ENCODE data around the gene DYSF.

The DYSF gene

GRCh38 chr2:71550801-71551630 lies 97.7 kb downstream of the DYSF start:
- FAIRE-seq (no peak), DNase-seq (ENCODE audit: insufficient read length) (no peak)
- TF ChIP-seq POLR2A (IDR thresholded peaks at IDR 0.05; ENCODE audit: low read depth, low read length) (no peak), TAF1 (IDR thresholded peaks at IDR 0.05; ENCODE audit: borderline replicate concordance, low read depth, low read length) (no peak), POLR2AphosphoS5 (IDR thresholded peaks at IDR 0.05; ENCODE audit: low read depth, low read length) (no peak)

DNA sequence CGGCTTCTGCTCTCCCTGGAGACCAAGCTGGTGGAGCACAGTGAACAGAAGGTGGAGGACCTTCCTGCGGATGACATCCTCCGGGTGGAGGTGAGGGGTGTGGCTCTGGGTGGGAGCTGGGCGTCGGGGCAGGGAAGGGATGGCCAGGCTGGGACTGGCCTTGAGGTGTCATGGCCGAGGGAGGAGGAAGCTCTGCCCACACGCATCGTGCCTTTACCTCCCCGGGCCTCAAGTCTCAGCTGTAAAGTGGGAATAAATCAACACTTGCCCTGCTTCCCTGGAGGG lies 98.2 kb downstream of the DYSF start:
- DNase-seq (ENCODE audit: insufficient read length) (no peak), FAIRE-seq (no peak)
- TF ChIP-seq POLR2AphosphoS5 (IDR thresholded peaks at IDR 0.05; ENCODE audit: low read depth, low read length) = no peak
- TF ChIP-seq TAF1 (IDR thresholded peaks at IDR 0.05; ENCODE audit: borderline replicate concordance, low read depth, low read length) = no peak
- TF ChIP-seq POLR2A (IDR thresholded peaks at IDR 0.05; ENCODE audit: low read depth, low read length) = no peak

DNA sequence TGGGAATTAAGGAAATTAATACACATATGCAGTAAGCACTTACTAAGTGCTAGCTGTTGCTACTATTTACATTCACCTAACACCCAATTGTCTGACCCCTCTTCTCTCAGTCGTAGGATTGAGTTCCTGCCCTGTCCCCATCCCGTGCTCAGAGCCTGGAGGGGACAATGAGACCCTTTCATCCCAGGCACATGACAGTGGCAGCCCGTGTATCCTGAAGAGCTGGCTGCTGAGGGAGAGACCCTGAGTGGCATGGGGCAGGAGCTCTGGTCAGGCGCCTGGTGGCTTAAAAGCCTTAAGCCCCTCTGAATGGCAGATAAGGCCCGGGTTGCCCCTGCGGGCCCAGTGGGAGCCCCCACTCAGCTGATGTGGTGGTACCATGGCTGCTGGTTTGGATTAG lies 99.0 kb downstream of the DYSF start:
- no peak for TF ChIP-seq TAF1 (IDR thresholded peaks at IDR 0.05; ENCODE audit: borderline replicate concordance, low read depth, low read length)
- TF ChIP-seq POLR2AphosphoS5 (IDR thresholded peaks at IDR 0.05; ENCODE audit: low read depth, low read length) = no peak
- TF ChIP-seq POLR2A (IDR thresholded peaks at IDR 0.05; ENCODE audit: low read depth, low read length) = no peak
- DNase-seq (ENCODE audit: insufficient read length) (no peak), FAIRE-seq (no peak)

DNA sequence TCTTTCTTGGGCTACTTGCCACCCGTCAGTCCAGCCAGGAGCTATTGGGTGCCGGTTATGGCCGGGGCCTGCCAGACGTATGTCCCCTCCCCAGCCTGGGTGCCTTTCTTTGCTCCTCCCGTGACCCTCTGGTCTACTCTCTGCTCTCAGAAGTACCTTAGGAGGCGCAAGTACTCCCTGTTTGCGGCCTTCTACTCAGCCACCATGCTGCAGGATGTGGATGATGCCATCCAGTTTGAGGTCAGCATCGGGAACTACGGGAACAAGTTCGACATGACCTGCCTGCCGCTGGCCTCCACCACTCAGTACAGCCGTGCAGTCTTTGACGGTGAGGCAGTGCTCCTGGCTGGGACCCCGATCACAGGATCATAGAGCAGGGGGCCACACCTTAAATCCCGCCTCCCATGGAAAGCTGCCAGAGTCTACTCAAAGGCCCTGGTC lies 99.5 kb downstream of the DYSF start:
- DNase-seq (ENCODE audit: insufficient read length) (no peak), FAIRE-seq (no peak)
- TF ChIP-seq TAF1 (IDR thresholded peaks at IDR 0.05; ENCODE audit: borderline replicate concordance, low read depth, low read length) (no peak), POLR2AphosphoS5 (IDR thresholded peaks at IDR 0.05; ENCODE audit: low read depth, low read length) (no peak)

- FAIRE-seq (no peak), DNase-seq (ENCODE audit: insufficient read length) (no peak)
- TF ChIP-seq POLR2AphosphoS5 (IDR thresholded peaks at IDR 0.05; ENCODE audit: low read depth, low read length) = no peak
- TF ChIP-seq TAF1 (IDR thresholded peaks at IDR 0.05; ENCODE audit: borderline replicate concordance, low read depth, low read length) = no peak
- TF ChIP-seq POLR2A (IDR thresholded peaks at IDR 0.05; ENCODE audit: low read depth, low read length) = no peak
Observed at GRCh38 chr2:71554028-71554705, 100.8 kb downstream of the DYSF start.

- DNase-seq (ENCODE audit: insufficient read length) (no peak), FAIRE-seq (no peak)
- TF ChIP-seq POLR2AphosphoS5 (IDR thresholded peaks at IDR 0.05; ENCODE audit: low read depth, low read length) = no peak
- TF ChIP-seq TAF1 (IDR thresholded peaks at IDR 0.05; ENCODE audit: borderline replicate concordance, low read depth, low read length) = no peak
- TF ChIP-seq POLR2A (IDR thresholded peaks at IDR 0.05; ENCODE audit: low read depth, low read length) = no peak
Observed at GRCh38 chr2:71554706-71555056, 101.3 kb downstream of the DYSF start.

DNA sequence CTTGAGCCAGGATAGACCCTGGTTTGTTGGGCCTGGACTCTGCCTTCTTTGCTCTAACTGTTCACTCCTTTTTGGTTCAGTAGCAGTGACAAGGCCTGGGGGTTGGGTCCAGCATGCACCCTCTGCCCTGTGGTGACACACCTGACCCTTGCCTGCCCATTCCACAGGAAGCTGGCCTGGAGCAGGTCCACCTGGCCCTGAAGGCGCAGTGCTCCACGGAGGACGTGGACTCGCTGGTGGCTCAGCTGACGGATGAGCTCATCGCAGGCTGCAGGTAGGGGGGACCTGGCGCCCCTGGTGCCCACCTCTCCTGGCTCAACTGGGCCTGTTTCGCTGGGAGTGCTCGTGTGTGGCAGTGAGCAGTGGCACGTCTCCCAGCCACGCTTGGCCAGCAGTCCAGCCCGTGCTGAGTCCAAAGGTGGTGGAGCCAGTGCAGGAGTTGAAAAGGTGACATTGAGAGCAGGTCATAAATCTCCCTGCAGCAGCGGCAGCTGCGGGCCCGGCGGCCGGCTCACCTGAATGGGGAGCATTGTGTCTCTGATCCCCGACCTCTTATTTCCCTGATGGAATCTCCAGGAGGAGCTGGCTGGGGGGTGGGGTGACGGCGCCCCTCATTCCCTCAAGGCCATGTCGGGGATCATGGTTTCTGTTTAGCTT lies 102.6 kb downstream of the DYSF start:
- TF ChIP-seq TAF1 (IDR thresholded peaks at IDR 0.05; ENCODE audit: borderline replicate concordance, low read depth, low read length) (no peak), POLR2AphosphoS5 (IDR thresholded peaks at IDR 0.05; ENCODE audit: low read depth, low read length) (no peak), POLR2A (IDR thresholded peaks at IDR 0.05; ENCODE audit: low read depth, low read length) (no peak)
- FAIRE-seq = no peak
- DNase-seq (ENCODE audit: insufficient read length) = no peak

GRCh38 chr2:71556692-71557250 lies 103.4 kb downstream of the DYSF start:
- TF ChIP-seq TAF1 (IDR thresholded peaks at IDR 0.05; ENCODE audit: borderline replicate concordance, low read depth, low read length) (no peak), POLR2AphosphoS5 (IDR thresholded peaks at IDR 0.05; ENCODE audit: low read depth, low read length) (no peak), POLR2A (IDR thresholded peaks at IDR 0.05; ENCODE audit: low read depth, low read length) (no peak)
- FAIRE-seq (no peak), DNase-seq (ENCODE audit: insufficient read length) (no peak)

DNA sequence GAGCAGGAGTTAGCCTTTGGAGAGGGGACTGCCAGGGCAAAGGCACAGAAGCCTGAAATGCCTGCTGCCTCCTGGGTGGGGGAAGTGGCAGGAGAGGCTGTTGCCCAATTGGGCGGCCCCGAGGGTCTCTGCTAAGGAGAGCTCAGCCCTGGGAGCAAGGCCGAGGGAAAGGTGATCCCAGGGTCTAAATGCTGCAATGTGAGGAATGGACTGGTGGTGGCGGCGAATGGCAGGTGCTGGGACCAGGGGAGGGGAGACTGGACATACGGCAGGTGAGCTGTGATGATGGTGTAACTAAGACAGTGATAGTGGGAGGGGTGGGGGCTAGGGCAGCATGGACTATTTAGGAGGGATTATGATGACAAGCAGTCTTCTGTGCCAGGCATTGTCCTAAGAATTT lies 104.0 kb downstream of the DYSF start:
- no peak for TF ChIP-seq POLR2AphosphoS5 (IDR thresholded peaks at IDR 0.05; ENCODE audit: low read depth, low read length)
- TF ChIP-seq POLR2A (IDR thresholded peaks at IDR 0.05; ENCODE audit: low read depth, low read length) = no peak
- TF ChIP-seq TAF1 (IDR thresholded peaks at IDR 0.05; ENCODE audit: borderline replicate concordance, low read depth, low read length) = no peak
- FAIRE-seq = no peak
- DNase-seq (ENCODE audit: insufficient read length) = no peak

DNA sequence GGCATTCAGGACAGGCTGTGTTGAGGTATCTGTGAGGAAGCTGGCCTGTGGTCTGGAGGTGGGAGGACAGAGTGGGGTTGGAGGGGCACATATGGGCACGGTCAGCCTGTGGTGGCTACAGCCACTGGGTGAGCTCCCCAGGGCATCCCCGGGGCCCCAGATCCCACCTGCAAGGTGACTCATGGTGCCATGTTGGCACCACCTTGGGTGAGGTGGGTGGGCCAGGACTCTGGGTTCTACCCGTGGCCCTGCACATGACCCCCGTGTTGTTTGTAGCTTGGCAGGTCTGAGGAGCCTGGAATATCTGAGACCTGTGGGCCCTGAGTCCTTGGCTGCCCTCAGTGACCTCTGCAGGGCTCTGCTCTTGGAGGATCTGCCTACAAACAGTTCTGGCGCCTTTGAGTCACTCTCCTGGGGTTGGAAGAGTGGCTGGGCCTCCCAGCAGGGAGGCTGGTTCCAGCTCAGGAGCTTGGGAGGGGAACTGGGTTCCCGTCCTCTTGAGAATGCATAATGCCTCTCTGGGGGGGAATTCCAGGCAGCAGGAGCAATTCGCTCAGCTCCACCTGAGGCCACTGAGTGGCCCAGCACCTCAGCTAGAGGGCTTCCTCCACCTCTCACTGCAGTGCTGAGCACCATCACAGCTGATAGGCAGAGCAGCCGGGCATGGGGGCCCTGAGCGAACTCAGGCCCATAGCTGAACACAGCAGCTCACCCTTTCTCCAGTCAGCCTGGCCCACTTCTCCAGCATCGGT lies 105.1 kb downstream of the DYSF start:
- TF ChIP-seq POLR2AphosphoS5 (IDR thresholded peaks at IDR 0.05; ENCODE audit: low read depth, low read length) (no peak), POLR2A (IDR thresholded peaks at IDR 0.05; ENCODE audit: low read depth, low read length) (no peak), TAF1 (IDR thresholded peaks at IDR 0.05; ENCODE audit: borderline replicate concordance, low read depth, low read length) (no peak)
- FAIRE-seq = no peak
- DNase-seq (ENCODE audit: insufficient read length) = no peak
